MM.1S (cell line): ENCODE results near the gene CCT8.

Experiments used
- DNase-seq: peaks from one replicate; pipeline ENCODE4 v3.0.0-alpha.2; 2015
- H2AFZ ChIP-seq: fragments of 300-600 bp; sonication (generic); 2 replicates; pipeline ENCODE4 v1.6.0; 2016; ENCODE audit warnings: antibody characterized with exemption, low read length
- H3F3A ChIP-seq: fragments of 300-600 bp; sonication (generic); 2 replicates; pipeline ENCODE4 v1.6.1; 2016; ENCODE audit warnings: mild to moderate bottlenecking, antibody characterized with exemption, low read length, moderate library complexity, mixed read lengths; ENCODE audit not compliant: insufficient read depth
- H3K27ac ChIP-seq: fragments of 300-600 bp; sonication (generic); 2 replicates; pipeline ENCODE4 v1.5.1; 2016; ENCODE audit warnings: mild to moderate bottlenecking, low read length
- H3K27me3 ChIP-seq: fragments of 300-600 bp; sonication (generic); replicated peaks from 2 replicates; pipeline ENCODE4 v1.6.0; 2016; ENCODE audit warnings: low read length; ENCODE audit not compliant: insufficient read depth
- H3K36me3 ChIP-seq: fragments of 300-600 bp; sonication (generic); replicated peaks from 2 replicates; pipeline ENCODE4 v1.6.1; 2016; ENCODE audit warnings: mild to moderate bottlenecking, low read length, mixed read lengths; ENCODE audit not compliant: insufficient read depth
- H3K4me1 ChIP-seq: fragments of 300-600 bp; sonication (generic); 2 replicates; pipeline ENCODE4 v1.6.1; 2016; ENCODE audit warnings: low read length, mixed read lengths
- H3K4me2 ChIP-seq: fragments of 300-600 bp; sonication (generic); 2 replicates; pipeline ENCODE4 v1.6.0; 2016; ENCODE audit warnings: low read depth, low read length
- H3K4me3 ChIP-seq: fragments of 300-600 bp; sonication (generic); 2 replicates; pipeline ENCODE4 v1.5.1; 2016; ENCODE audit warnings: low read length, mixed read lengths
- H3K79me2 ChIP-seq: fragments of 300-600 bp; sonication (generic); 2 replicates; pipeline ENCODE4 v1.6.1; 2016; ENCODE audit warnings: mixed run types, low read length, mixed read lengths
- H3K9ac ChIP-seq: fragments of 300-600 bp; sonication (generic); 2 replicates; pipeline ENCODE4 v1.6.1; 2016; ENCODE audit warnings: low read length, mixed read lengths
- H3K9me2 ChIP-seq: fragments of 300-600 bp; sonication (generic); replicated peaks from 2 replicates; pipeline ENCODE4 v1.6.1; 2016; ENCODE audit warnings: mild to moderate bottlenecking, low read length, mixed read lengths; ENCODE audit not compliant: insufficient read depth
- H3K9me3 ChIP-seq: fragments of 300-600 bp; sonication (generic); replicated peaks from 2 replicates; pipeline ENCODE4 v1.6.1; 2016; ENCODE audit warnings: mild to moderate bottlenecking, low read length, mixed read lengths; ENCODE audit not compliant: insufficient read depth
- H4K20me1 ChIP-seq: fragments of 300-600 bp; sonication (generic); 2 replicates; pipeline ENCODE4 v1.6.1; 2016; ENCODE audit warnings: mild to moderate bottlenecking, low read length, moderate library complexity, mixed read lengths; ENCODE audit not compliant: insufficient read depth
- EZH2 ChIP-seq: fragments of 300-600 bp; sonication (generic); optimal IDR thresholded peaks from 2 replicates; pipeline ENCODE3; 2017; ENCODE audit warnings: low read depth, mild to moderate bottlenecking, antibody characterized with exemption, low read length, mixed read lengths
- EZH2phosphoT487 ChIP-seq: fragments of 300-600 bp; sonication (generic); IDR thresholded peaks from 2 replicates; pipeline ENCODE4 v1.6.1; 2018; ENCODE audit warnings: antibody characterized with exemption, low read length
- TF ChIP-seq, protein P1 (sequence below): fragments of 300-600 bp; sonication (generic); IDR thresholded peaks from 2 replicates; pipeline ENCODE4 v1.5.1; 2016; ENCODE audit warnings: antibody characterized with exemption, low read length, mixed read lengths

CCT8 gene

DNA sequence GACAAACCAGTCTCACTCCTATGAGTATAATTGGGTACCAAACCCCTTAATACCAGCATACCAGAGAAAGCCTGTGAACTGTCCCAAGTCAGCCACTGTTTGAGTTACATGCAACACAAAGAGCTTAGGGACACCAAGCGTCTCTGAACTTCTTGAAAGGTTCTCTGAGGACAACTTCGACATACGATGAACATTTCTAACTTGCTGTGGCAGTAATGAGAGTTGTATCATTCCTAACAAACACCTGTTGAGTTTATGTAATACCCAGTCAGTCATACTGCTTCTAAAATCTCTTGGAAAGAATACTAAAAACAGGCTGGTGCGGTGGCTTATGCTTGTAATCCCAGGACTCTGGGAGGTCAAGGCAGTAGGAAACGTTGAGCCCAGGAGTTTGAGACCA, 18.4 kb downstream of the CCT8 start:
- H3K4me1 ChIP-seq, result no peaks in the 10 kb centered on the region
- no peak overlapping the region for H3K4me3 ChIP-seq
- peaks cover 27% of the 10 kb centered on the region for H3K79me2 ChIP-seq
- no peak for TF ChIP-seq EZH2phosphoT487
- TF ChIP-seq, protein P1, sequence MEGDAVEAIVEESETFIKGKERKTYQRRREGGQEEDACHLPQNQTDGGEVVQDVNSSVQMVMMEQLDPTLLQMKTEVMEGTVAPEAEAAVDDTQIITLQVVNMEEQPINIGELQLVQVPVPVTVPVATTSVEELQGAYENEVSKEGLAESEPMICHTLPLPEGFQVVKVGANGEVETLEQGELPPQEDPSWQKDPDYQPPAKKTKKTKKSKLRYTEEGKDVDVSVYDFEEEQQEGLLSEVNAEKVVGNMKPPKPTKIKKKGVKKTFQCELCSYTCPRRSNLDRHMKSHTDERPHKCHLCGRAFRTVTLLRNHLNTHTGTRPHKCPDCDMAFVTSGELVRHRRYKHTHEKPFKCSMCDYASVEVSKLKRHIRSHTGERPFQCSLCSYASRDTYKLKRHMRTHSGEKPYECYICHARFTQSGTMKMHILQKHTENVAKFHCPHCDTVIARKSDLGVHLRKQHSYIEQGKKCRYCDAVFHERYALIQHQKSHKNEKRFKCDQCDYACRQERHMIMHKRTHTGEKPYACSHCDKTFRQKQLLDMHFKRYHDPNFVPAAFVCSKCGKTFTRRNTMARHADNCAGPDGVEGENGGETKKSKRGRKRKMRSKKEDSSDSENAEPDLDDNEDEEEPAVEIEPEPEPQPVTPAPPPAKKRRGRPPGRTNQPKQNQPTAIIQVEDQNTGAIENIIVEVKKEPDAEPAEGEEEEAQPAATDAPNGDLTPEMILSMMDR, result no peak
- TF ChIP-seq EZH2, result no peak
- H4K20me1 ChIP-seq, result peaks cover 9% of the 10 kb centered on the region; the same call in 1 of the 2 replicates
- no peaks in the 10 kb centered on the region for H3K27me3 ChIP-seq
- no peak overlapping the region for H2AFZ ChIP-seq
- H3K9me3 ChIP-seq, result no peaks in the 10 kb centered on the region
- H3K27ac ChIP-seq, result no peak overlapping the region
- H3K9me2 ChIP-seq, result no peaks in the 10 kb centered on the region
- no peak for DNase-seq
- no peak overlapping the region for H3K9ac ChIP-seq
- H3K4me2 ChIP-seq, result no peak overlapping the region
- H3K36me3 ChIP-seq, result peaks cover 23% of the 10 kb centered on the region
- H3F3A ChIP-seq, result peaks cover 13% of the 10 kb centered on the region

DNA sequence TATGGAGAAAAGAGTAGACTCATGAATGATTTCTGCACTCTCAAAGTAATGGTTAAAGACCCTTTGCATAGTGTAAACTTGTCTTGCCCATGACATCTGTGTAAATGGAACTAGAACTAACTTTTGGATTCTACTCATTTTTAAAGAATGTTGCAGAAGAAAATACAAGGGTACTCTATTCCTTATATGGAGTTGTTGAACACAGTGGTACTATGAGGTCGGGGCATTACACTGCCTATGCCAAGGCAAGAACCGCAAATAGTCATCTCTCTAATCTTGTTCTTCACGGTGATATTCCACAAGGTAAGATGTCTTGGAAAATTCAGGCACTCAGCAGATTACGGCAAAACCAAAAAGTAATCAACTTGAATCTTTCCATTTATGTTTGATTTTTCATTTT, 19.8 kb downstream of the CCT8 start:
- Histone ChIP-seq H3K4me3 (no peak overlapping the region), H3K27ac (no peak overlapping the region), H3K4me1 (no peaks in the 10 kb centered on the region), H3K27me3 (no peaks in the 10 kb centered on the region), H3K4me2 (no peak overlapping the region), H3K9ac (no peak overlapping the region), H3K9me3 (no peaks in the 10 kb centered on the region), H4K20me1 (peaks cover 9% of the 10 kb centered on the region; the same call in 1 of the 2 replicates), H3K79me2 (peaks cover 14% of the 10 kb centered on the region), H3K36me3 (peaks cover 14% of the 10 kb centered on the region), H3K9me2 (no peaks in the 10 kb centered on the region), H3F3A (peaks cover 13% of the 10 kb centered on the region), H2AFZ (no peak overlapping the region)
- DNase-seq, result no peak
- no peak for TF ChIP-seq EZH2phosphoT487
- TF ChIP-seq, protein P1, result no peak
- TF ChIP-seq EZH2, result no peak

DNA sequence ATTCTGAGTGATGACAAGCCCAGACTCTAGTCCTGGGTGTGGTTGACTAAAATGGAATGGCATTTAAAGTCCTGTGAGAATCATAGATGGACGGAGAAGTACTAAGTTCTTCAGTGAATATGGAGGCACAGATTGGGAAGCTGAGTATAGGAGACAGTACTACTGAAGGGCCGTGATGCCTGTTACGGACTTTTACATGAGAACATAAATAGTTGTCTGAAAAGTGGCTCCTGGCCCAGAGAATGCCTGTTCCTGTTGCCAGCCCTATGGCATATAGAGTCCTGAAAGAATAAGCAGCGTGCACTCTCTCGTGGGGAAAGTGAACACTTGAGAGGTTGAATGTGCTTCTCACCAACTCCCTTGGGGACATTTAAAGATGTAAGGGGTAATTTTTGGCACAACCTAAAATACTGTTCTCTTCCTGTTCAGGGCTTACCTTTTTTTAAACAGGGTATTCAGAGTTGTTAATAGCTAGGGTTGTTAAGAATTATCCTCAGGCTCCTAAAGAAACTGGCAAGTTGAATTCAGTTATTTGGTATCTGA, 20.4 kb downstream of the CCT8 start:
- H3K36me3 ChIP-seq, result peaks cover 14% of the 10 kb centered on the region
- no peaks in the 10 kb centered on the region for H3K9me2 ChIP-seq
- H3K27me3 ChIP-seq, result no peaks in the 10 kb centered on the region
- no peak overlapping the region for H3K4me3 ChIP-seq
- H3K4me1 ChIP-seq, result no peaks in the 10 kb centered on the region
- H2AFZ ChIP-seq, result no peak overlapping the region
- peaks cover 13% of the 10 kb centered on the region for H3F3A ChIP-seq
- H4K20me1 ChIP-seq, result peaks cover 9% of the 10 kb centered on the region; the same call in 1 of the 2 replicates
- no peak overlapping the region for H3K27ac ChIP-seq
- H3K9ac ChIP-seq, result no peak overlapping the region
- H3K79me2 ChIP-seq, result peaks cover 14% of the 10 kb centered on the region; the same call in 1 of the 2 replicates
- TF ChIP-seq, protein P1, result no peak
- no peak for TF ChIP-seq EZH2
- TF ChIP-seq EZH2phosphoT487, result no peak
- DNase-seq, result no peak
- no peak overlapping the region for H3K4me2 ChIP-seq
- H3K9me3 ChIP-seq, result no peaks in the 10 kb centered on the region
